Astrocyte (in vitro differentiated cells and primary cell): ENCODE results near the gene ZNF628.

Experiments used
- EZH2 ChIP-seq: IDR thresholded peaks from 2 replicates; pipeline ENCODE4 v1.6.1; 2012; ENCODE audit warnings: mild to moderate bottlenecking, low read length, inconsistent platforms; ENCODE audit not compliant: insufficient read depth
- TF ChIP-seq, protein P1 (sequence below): IDR thresholded peaks from 2 replicates; pipeline ENCODE4 v1.5.1; 2011; ENCODE audit warnings: low read depth, mild to moderate bottlenecking, inconsistent platforms, low read length, moderate library complexity; ENCODE audit not compliant: insufficient read depth

DNA sequence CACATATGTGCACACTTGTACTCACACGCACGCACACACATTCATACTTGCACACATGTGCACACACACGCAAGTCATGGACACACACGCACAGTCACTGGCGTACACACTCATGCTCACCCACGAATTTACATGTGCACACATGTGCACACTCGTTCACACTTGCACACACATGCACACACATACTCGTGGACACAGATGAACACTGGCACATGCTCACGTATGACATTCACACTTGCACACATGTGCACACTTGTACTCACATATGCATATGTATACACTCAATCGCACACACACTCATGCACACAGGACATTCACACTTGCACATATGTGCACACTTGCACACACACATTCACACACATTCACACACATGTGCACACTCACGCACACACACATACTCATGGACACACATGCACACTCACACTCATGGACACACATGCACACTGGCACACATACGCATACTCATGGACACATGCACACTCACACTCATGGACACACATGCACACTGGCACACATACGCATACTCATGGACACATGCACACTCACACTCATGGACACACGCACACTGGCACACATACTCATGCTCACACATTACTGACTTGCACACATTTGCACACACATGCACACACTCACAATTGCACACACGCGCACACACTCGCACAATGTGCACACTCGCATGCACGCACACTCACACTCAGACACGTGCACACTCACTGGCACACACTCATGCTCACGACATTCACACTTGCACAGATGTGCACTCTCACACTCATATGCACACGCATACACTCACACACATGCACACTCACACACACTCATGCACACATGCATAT, 51.0 kb downstream of the ZNF628 start:
- TF ChIP-seq, protein P1, sequence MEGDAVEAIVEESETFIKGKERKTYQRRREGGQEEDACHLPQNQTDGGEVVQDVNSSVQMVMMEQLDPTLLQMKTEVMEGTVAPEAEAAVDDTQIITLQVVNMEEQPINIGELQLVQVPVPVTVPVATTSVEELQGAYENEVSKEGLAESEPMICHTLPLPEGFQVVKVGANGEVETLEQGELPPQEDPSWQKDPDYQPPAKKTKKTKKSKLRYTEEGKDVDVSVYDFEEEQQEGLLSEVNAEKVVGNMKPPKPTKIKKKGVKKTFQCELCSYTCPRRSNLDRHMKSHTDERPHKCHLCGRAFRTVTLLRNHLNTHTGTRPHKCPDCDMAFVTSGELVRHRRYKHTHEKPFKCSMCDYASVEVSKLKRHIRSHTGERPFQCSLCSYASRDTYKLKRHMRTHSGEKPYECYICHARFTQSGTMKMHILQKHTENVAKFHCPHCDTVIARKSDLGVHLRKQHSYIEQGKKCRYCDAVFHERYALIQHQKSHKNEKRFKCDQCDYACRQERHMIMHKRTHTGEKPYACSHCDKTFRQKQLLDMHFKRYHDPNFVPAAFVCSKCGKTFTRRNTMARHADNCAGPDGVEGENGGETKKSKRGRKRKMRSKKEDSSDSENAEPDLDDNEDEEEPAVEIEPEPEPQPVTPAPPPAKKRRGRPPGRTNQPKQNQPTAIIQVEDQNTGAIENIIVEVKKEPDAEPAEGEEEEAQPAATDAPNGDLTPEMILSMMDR = no peak
- no peak for TF ChIP-seq EZH2
